A549 (cell line): Measurements from ENCODE around the gene RUNX2.

Experiments
- EP300 ChIP-seq, 2 experiments: fragments of >200 bp; sonication (Bioruptor Twin); formaldehyde crosslinking; IDR thresholded peaks; 2 replicates in 1 of 2; 3 replicates in 1 of 2; pipeline ENCODE4 v1.6.1; 2016 to 2017
- HOXB5 ChIP-seq: fragments of 250-450 bp; sonication (Bioruptor Pico); IDR thresholded peaks from 2 replicates; pipeline ENCODE4 v1.5.0; 2020; ENCODE audit warnings: mild to moderate bottlenecking, moderate library complexity
- MAX ChIP-seq: IDR thresholded peaks from 2 replicates; pipeline ENCODE4 v1.6.1; 2012
- TF ChIP-seq, protein P1 (sequence below): fragments of >200 bp; sonication (Bioruptor Twin); formaldehyde crosslinking; IDR thresholded peaks from 3 replicates; pipeline ENCODE4 v1.5.1; 2016
- TF ChIP-seq, protein P2 (sequence below): fragments of 150-350 bp; IDR thresholded peaks from 2 replicates; pipeline ENCODE4 v1.6.1; 2014; ENCODE audit warnings: low read depth, mild to moderate bottlenecking, low read length
- TF ChIP-seq, protein P3 (sequence below): fragments of 450-650 bp; IDR thresholded peaks from 2 replicates; pipeline ENCODE4 v1.6.1; 2014; ENCODE audit warnings: antibody characterized with exemption

GRCh38 chr6:45553730-45554344 is 225.7 kb downstream of the RUNX2 start:
- TF ChIP-seq EP300 (IDR thresholded peaks at IDR 0.05) = no peak
- TF ChIP-seq, protein P1, sequence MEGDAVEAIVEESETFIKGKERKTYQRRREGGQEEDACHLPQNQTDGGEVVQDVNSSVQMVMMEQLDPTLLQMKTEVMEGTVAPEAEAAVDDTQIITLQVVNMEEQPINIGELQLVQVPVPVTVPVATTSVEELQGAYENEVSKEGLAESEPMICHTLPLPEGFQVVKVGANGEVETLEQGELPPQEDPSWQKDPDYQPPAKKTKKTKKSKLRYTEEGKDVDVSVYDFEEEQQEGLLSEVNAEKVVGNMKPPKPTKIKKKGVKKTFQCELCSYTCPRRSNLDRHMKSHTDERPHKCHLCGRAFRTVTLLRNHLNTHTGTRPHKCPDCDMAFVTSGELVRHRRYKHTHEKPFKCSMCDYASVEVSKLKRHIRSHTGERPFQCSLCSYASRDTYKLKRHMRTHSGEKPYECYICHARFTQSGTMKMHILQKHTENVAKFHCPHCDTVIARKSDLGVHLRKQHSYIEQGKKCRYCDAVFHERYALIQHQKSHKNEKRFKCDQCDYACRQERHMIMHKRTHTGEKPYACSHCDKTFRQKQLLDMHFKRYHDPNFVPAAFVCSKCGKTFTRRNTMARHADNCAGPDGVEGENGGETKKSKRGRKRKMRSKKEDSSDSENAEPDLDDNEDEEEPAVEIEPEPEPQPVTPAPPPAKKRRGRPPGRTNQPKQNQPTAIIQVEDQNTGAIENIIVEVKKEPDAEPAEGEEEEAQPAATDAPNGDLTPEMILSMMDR = no peak
- TF ChIP-seq HOXB5 (CRISPR knock-in tag) = no peak
- TF ChIP-seq MAX = no peak
- TF ChIP-seq, protein P2, sequence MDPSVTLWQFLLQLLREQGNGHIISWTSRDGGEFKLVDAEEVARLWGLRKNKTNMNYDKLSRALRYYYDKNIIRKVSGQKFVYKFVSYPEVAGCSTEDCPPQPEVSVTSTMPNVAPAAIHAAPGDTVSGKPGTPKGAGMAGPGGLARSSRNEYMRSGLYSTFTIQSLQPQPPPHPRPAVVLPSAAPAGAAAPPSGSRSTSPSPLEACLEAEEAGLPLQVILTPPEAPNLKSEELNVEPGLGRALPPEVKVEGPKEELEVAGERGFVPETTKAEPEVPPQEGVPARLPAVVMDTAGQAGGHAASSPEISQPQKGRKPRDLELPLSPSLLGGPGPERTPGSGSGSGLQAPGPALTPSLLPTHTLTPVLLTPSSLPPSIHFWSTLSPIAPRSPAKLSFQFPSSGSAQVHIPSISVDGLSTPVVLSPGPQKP = no peak
- TF ChIP-seq, protein P3, sequence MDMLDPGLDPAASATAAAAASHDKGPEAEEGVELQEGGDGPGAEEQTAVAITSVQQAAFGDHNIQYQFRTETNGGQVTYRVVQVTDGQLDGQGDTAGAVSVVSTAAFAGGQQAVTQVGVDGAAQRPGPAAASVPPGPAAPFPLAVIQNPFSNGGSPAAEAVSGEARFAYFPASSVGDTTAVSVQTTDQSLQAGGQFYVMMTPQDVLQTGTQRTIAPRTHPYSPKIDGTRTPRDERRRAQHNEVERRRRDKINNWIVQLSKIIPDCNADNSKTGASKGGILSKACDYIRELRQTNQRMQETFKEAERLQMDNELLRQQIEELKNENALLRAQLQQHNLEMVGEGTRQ = no peak
